ENCODE measurements around the gene SESN3.
A peak's percentile ranks its signal among the peaks of the same experiment; 100 is the strongest.
"Not testable (repeated sequence)": the region's sequence is repeated elsewhere in the genome, so short reads cannot be mapped to it uniquely, and the experiment has no call there.

The SESN3 gene

GRCh38 chr11:95150956-95151684, 79.9 kb downstream of the SESN3 start:
- DNase-seq: peak; percentile 89

DNA sequence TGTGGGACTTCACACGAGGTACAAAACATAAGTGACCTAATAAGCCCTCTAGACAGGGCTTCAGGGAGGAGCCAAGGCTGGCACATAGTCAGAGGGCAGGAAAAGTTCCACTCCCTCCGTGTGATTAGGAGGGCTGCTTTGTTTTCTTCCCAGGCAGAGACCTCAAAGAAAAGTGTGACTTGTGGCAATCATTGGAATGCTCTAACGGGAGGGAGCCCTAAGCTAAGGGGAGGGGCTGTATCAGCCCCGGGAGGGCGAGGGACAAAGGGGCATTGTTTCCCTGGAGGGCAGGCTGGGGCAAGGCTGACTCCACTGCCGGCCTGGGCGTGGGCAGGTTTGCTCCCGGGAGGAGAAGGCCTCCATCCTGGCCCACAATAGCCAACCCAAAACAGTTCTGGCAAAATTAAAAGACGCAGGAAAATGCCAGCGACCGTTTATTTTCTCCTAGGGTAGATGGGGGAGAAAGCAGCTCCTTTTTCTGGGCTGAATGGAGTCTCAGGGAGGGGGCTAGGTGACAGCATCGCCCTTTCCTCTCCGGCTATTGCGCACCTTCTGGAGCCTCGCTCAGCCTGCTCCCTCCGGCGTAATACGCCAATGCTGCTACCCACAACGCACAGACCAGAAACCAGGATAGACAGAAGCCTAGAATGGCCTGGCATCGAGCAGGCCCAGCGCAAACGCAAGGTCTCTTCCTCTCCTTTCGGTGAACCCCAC, 81.2 kb downstream of the SESN3 start:
- no peak for DNase-seq

GRCh38 chr11:95148938-95149337, 82.1 kb downstream of the SESN3 start:
- no peak for DNase-seq

DNA sequence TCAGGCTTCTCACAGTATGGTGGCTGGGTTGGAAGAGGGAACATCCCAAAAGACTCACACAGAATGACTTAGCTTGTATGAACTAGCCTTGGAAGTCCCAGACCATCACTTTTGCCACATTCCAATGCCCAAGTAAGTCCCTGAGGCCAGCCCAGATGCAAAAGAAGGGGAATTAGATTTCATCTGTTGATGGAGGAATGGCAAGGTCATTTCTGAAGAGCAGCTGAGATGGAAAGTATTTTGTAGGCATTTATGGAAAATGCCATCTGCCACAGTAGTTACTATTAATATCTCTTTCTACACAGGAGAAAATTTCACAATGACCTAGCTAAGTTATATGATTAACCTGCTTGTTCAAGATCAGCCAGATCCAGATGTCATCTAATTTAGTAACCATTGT, 82.6 kb downstream of the SESN3 start:
- peak; percentile 44 for DNase-seq

DNA sequence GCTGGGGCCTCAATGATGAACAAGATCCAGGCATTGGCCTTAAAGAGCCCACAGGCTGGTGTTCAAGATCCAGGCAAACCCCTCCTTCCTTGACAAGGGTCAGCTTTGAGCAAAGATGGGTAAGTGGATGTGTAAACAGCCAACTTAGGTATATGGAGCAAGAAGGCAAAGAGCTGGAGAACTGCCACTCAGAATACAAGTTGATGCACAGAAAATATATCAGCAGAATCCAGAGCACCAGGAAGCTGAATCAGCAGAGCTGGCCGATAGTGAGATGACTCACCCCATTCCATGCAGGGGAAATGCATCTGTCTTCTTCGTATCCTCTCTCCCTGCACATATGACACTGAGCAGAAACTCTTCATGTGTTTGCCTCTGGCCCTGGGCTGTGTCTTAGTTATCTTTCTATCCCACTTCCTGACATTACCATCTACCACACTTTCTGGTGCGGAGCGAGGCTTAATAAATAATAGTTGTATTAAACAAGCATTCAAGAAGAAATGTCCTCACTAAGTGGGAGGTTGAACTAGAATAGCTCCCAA, 83.6 kb downstream of the SESN3 start:
- DNase-seq: no peak

GRCh38 chr11:95145430-95146060, 85.5 kb downstream of the SESN3 start:
- DNase-seq: no peak

- DNase-seq: no peak
These were observed 86.4 kb downstream of the SESN3 start for GRCh38 chr11:95144313-95145235.

DNA sequence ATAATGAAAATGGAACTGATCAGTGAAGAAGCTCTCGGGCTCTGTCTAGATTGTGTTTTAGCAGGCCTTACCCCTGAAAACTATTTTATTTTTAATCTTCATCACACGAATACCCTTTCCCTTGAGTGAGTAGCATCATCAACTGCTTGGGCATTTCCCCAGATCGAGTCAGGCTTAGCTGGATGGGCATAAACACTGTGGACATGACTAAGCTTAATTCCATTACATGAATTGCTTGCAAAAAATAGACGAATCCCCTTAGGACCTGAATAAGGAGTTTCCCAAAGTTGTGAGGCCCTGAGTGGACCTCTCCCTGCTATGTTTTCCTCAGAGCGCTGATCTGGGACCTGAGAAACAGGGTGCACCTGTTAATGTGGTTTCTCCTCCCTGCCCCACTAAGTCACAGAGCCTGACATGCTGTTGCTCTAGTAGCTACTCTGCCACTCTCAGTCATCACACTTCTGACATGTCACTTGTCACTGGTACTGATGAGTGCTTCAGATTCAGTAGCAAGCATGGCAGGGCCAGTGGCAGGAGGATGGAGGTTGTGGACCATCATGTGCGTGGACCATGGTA, 87.8 kb downstream of the SESN3 start:
- DNase-seq: no peak

- no peak for DNase-seq
These were observed 88.6 kb downstream of the SESN3 start for GRCh38 chr11:95142431-95142830.

DNA sequence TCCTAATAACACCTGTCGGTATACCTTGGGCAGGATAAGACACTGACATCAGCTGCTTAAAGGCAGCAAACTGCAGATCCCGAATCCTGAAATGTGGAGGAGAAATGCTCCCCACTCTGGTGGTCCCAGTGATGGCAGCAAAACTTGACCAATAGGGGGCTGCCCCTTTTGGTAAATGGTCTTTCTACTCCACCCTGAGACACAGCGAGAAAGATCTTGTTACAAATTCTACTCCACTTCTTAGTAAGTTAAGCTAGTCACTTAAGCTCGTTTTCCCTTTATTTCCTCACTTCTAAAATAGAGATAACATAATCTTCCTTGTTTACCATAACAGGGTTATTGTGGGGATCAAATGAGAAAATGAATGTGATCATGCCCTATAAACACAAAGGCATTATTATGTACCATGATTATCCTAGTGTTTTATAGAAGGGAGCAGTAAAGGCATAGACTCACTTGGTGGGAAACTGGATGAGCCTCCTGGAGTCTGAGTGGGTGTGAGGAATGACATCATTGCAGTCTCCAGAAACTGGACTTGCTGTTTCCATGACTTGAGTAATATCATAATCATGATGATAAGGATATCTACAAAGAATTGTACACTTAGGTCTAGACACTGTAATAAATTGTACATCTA, 90.5 kb downstream of the SESN3 start:
- DNase-seq: no peak

DNA sequence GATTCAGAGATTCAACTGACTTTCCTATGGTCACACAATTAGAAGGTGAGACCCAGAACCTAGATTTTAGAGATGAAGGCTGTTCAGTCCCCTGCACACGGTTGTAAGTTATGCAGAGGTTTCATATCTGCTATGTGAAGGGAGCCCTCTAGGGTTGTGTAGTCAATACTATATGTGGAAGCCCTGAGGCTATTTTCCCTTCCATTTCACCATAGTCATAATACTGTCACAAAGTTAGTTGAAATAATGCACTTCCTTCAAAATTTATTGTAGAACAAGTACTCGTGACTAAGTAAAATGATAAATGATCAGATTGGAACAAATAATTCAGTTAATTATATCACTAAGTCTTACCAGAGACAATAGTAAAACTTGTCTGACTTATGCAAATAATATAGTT, 92.6 kb downstream of the SESN3 start:
- DNase-seq: no peak

GRCh38 chr11:95137299-95137698, 93.7 kb downstream of the SESN3 start:
- no peak for DNase-seq

- not testable (repeated sequence) for DNase-seq
These were observed 94.3 kb downstream of the SESN3 start for GRCh38 chr11:95136747-95137146.

DNA sequence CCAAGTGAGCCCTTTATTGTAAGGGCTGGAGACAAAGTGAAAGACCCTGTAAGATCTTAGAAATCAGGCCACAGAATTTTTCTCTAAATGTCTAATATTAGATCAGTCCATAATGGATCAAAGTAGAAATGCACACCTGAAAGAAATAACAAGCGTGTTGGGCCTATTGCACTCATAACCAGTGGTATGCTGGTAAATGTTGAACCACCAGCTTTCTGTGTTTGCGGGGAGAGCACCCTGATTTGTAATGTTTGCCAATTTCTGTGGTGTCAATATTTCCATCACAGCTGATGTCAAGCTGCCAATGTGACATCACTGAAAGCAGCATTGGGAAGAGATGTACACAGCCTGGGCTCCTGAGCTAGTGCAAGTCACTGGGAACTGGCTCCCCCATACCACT, 95.1 kb downstream of the SESN3 start:
- no peak for DNase-seq

- no peak for DNase-seq
These were observed 95.8 kb downstream of the SESN3 start for GRCh38 chr11:95135155-95135554.

DNA sequence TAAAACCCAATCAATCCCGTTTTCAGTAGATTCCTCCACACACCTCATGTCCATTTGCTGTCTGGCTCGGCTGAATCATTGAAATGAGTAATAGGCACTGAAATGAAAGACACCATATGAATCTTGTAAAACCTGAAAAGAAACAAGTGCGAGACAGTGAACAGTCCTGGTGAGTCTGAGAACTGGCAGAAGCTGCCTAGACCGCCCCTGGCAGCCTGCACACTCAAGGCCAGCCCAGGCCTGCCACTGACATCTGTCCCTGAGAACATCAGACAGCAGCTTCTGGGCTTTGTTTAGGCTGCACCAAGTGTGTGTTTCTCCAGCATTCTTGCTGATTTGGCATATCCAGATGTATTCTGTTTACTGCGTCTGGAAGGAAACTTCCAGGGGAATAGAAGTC, 96.5 kb downstream of the SESN3 start:
- peak; percentile 97 for DNase-seq

DNA sequence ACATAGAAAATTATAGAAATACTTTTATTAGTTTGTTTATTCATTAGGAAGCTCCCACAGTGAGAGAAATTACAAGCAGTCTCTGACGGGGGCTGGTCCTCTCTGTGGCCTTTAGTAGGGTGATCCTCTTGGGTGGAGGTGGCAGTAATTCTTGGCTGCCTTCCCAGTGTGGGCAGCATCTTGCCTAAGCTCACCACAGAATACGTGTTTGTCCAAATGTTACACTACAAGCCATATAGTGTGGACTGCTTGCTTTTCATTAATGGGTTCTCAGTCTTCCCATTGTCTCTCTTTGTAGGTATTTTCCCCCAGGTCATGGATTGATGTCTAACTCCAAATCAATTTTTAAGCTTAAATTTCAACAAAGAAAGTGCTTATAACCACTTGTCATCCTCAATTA, 98.0 kb downstream of the SESN3 start:
- DNase-seq: no peak

DNA sequence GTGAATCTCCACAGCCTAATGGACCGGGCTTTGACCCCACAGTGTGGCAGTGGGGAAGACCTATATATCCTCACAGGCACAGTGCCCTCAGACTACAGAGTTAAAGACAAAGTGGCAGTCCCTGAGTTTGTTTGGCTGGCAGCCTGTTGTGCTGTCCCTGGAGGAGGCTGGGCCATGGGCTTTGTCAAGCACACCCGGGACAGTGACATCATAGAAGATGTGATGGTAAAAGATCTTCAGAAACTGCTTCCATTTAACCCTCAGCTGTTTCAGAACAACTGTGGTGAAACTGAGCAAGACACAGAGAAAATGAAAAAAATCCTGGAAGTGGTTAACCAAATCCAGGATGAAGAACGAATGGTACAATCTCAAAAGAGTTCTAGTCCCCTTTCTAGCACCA, 102.4 kb downstream of the SESN3 start:
- DNase-seq: no peak

GRCh38 chr11:95123556-95123955, 107.4 kb downstream of the SESN3 start:
- DNase-seq: no peak

GRCh38 chr11:95121698-95122097, 109.3 kb downstream of the SESN3 start:
- peak; percentile 64 for DNase-seq

DNA sequence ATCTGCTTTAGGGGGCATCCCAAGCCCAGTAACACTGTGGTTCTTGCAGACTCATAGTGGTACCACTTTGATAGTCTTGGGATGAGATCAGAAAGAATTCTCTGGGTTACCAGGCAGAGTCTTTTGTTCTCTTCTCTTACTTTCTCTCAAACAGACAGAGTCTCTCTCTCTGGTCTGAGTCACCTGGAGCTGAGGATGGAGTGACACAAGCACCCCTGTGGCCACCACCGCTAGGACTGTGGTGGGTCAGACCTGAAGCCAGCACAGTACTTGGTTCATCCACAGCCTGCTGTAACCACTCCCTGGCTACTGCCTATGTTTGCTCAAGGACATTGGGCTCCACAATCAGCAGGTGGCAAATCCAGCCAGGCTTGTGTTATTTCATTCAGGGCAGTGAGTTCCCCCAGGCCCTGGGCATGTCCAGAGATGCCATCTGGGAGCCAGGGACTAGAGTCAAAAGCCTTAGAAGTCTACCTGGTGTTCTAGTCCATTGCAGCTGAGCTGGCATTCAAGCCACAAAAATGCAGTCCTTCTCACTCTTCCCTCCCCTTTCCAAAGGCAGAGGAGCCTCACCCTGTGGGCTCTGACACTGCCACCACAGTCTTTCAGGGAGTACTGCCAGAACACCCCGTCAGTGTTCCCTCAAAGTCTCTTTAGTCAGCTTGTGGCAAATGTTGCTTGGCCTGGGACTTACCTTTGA, 111.5 kb downstream of the SESN3 start:
- DNase-seq: no peak

All from NCI-H2171 treated with DMSO at 0.1 percent for 48 hours (cell line).